Measurements from ENCODE around the gene MTG2.

Gene MTG2

DNA sequence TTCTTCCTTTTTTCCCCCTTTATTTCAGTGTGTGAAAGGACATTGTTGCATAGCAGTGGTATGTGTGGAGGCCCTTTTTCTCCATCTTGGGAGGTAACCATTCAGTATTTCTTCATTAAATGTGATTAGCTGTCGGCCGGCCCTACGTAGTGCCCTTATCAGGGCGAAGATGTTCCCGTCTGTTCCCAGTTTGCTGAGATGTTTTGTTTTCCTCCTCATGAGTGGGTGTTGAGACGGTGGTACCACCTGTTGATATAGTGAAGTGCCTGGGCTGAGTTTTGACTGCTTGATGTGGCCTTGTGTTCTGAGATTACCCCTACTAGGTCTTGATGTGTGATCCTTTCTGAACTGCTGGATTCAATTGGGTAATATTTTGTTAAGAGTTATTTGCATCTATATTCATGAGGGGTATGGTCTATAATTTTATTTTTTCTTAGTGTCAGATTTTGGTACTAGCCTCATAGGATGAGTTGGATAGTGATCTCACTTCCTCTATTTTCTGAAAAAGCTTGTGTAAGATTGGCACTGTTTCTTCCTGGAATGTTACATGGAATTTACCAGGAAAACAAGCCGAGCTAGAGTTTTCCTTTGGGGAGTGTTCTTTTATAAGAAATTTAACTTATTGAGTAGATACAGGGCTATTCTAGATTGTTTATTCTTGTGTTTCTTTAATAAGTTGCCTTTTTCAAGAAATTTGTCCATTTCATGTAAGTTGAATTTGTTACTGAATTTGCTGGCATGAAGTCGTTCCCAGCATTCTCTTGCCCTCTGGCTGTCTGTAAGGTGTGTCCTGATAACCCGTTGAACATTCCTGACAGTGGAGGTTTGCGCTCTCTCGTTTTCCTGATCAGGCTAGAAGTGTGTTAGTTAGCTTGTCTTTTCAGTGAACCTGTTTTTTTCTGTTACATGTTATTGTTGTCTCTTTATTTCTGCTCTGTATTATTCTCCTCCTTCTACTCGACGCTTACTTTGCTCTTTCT is 4.3 kb downstream of the MTG2 start:
- DNase-seq: no peak

DNA sequence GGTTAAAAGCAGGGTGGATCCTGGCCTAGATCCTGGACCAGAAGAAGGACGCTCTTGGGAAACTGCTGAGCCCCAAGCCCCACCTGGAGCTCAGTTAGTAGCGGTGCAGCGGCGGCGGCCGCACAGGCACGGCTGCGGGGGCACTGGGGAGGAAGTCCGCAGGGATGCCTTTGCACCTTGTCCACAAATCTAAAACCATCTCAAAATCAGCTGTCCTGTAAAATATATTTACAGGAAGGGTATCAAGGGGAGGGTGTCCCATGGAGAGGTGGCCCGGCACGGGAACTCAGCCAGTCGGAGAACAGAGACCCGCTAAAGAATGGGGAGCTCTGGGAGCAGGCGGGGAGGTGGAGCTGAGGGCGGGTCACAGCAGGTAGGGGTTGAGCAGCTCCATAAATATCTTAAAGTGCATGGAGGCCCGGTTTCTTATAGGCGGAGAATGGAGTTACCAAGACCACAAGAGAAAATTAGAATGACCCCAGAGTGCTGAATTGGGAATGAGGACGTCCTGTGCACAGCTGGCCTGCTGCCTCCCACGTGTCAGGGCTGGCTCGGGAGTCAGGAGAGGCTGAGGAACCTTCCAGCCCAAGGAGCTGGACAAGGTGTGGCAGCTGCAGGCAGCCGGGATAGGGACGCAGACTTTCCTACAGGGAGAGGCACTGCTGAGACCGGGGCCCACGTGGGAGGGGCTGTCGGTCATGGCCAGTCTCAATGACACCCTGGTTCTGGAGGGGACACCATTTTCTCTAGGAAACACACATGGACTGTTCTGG is 8.0 kb downstream of the MTG2 start:
- no peak for DNase-seq

DNA sequence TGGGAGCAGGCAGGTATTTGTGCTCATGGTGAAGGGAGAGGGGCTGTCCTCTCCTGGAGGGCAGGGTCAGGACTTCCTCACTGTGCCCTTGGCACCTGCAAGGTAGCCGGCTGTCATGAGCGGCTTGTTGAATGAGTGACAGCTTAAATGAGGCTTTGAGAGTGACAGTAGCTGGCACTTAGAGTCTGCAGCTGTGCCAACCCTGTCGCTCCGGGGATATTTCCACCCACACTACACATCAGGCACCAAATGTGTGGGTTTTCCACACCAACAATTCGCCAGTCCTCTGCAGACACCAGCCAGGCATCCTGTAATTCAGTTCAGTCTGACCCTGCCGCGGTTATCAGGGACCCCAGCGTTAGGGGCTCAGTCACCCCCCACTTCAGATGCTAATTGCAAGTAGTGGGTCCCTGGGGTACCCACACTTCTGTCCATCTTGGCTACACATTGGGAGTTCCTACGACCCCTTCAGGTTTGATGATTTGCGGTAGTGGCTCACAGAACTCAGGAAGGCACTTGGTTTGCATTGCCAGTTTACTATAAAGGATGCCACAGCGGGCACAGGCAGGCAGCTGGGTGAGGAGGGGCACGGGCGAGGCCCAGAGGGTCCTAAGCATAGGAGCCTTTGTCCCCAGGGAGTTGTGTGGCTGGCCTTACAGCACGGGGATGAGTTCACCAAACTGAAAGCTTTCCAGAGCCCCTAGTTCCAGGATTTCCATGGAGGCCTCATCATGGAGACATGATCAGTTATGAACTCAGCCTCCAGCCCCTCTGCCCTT is 9.1 kb downstream of the MTG2 start:
- no peak for DNase-seq

DNA sequence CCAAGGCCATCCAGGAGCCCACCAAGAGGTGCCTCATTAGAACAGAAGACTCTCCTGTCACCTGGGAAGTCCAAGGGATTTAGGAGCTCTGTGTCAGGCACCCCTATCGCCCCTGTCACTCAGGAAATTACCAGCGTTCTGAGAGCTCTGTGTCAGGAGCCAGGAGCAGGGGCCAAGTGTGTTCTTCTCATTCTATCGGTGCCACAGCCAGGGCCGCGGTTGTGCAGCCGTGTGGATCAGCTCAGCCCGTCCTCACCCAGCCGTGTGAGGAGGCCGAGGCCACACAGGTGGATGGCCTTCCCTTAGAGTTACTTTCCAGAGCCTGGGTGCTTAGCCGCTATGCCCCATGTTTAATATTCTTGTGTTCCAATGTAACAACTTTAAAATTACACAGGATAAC is 9.8 kb downstream of the MTG2 start:
- DNase-seq: no peak

DNA sequence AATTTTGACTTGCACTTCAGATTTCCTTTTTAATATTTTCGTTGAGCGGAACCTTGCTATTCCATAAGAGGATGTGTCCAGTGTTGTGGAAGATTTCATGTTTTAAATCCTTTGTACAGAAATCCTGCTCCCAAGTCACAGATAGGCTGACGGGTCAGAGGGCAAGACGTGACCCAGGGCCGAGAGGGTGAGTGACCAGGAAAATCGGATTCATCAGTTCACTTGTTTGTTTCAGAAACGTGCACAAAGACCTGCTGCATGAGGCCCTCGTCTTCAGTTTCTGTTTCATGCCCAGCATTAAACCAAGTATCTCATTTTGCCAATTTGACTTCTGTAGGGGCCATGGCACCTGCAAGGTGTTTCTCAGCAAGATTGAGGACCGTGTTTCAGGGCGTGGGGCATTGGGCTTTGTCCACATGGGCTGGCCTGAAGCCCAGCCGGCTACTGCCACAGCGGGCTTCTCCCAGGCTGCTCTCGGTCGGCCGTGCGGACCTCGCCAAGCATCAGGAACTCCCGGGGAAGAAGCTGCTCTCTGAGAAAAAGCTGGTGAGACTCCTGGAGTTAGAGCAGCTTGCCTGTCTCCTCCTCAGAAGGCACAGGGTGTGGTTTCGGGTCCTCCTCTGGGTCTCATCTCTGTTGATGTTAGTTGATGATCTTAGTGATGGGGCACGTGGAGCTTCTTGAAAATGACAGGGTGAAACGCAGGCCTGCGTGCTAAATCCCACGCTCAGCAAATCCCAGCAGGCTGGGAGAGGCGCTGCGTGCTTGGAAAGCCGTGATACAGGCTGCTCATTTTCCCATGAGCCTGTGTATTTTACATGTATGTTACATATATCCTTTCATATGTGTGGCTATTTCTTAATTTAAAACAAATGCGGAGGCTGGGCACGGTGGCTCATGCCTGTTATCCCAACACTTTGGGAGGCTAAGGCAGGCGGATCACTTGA is 10.5 kb downstream of the MTG2 start:
- no peak for DNase-seq

DNA sequence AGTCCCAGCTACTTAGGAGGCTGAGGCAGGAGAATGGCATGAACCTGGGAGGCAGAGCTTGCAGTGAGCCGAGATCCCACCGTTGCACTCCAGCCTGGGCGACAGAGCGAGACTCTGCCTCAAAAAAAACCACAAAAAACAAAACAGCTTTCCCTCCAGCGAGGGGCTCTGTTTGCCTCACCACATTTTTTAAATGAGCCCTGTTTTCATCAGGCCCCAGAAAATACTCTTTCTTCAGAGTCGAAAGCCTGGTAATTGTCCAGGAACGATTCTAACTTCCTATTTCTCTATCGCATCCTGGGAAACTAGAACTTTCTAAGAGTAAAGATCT is 12.2 kb downstream of the MTG2 start:
- no peak for DNase-seq

DNA sequence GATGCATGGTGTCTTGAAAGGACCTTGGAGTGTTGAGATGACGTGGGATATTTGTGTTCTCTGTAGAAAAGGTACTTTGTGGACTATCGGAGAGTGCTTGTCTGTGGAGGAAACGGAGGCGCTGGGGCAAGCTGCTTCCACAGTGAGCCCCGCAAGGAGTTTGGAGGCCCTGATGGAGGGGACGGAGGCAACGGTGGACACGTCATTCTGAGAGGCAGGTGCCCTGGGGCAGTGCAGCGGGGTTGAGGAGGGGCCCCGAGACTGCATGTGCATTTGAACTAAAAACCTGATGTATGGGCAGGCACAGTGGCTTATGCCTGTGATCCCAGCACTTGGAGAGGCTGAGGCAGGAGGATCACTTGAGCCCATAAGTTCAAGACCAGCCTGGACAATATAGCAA is 12.9 kb downstream of the MTG2 start:
- no peak for DNase-seq

DNA sequence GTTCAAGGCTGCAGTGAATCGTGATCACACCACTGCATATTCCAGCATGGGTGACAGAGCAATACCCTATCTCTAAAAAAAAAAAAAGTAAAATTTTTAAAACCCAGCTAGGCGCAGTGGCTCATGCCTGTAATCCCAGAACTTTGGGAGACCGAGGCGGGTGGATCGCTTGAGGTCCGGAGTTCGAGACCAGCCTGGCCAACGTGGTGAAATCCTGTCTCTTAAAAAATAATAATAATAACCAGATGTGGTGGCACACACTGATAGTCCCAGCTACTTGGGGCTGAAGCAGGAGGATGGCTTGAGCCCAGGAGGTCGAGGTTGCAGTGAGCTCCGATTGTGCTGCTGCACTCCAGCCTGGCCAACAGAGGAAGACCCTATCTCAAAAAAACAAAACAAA is 13.5 kb downstream of the MTG2 start:
- no peak for DNase-seq

DNA sequence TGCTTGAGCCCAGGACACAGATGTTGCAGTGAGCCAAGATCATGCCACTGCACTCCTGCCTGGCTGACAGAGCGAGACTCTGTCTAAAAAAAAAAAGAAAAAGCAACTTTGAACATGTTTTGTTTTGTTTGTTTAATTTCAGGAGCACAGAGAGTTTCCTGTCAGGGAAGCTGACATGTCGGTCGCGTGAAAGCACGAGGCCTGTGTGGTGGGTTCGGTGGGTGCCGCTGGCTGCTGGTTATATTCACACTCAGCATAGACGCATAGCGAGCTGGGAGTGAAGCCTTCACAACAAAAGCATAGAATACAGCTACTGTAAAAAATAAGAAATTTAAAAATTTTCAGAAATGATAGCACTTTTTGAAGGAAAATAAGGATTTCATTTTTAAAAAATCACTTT is 14.5 kb downstream of the MTG2 start:
- no peak for DNase-seq

DNA sequence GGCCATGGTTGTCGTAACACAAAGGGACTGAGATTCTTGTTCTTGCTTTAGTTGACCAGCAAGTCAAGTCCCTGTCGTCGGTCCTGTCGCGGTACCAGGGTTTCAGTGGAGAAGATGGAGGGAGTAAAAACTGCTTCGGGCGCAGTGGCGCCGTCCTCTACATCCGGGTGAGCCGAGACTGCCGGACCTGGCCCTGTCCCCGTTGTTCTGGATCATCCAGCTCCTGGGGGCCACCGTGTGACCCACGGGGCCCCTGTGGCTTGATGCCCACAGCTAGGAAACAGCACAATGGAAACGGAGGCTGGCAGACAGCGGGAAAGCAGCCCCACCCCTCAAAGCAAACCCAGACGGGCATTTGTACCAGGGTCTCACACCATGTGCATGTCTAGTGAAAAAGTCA is 15.0 kb downstream of the MTG2 start:
- DNase-seq: no peak

DNA sequence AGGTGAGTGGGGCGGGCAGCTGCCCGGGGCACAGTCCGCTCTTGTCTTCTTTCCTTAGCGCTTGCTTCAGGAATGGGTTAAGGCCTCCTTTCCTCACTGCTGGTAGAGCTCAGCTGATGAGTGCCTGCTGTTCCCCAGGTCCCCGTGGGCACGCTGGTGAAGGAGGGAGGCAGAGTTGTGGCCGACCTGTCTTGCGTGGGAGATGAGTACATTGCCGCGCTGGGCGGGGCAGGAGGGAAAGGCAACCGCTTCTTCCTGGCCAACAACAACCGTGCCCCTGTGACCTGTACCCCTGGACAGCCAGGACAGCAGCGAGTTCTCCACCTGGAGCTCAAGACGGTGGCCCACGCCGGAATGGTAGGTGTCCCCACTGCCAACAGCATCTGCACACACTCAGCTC is 15.7 kb downstream of the MTG2 start:
- no peak for DNase-seq

DNA sequence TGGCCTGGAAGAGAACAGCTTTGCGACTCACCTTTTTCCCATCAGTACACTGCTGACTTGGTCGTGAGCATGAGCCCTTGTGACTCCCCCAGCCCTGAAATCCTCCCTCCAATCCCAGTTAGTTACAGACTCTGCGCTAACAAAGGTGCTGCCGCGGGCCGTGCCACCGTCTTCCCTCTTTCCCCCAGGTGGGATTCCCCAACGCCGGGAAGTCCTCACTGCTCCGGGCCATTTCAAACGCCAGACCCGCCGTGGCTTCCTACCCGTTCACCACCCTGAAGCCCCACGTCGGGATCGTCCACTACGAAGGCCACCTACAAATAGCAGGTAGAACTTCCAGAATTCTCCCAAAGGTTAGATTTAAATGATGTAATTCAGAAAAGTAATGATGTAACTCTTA is 16.1 kb downstream of the MTG2 start:
- DNase-seq: no peak

DNA sequence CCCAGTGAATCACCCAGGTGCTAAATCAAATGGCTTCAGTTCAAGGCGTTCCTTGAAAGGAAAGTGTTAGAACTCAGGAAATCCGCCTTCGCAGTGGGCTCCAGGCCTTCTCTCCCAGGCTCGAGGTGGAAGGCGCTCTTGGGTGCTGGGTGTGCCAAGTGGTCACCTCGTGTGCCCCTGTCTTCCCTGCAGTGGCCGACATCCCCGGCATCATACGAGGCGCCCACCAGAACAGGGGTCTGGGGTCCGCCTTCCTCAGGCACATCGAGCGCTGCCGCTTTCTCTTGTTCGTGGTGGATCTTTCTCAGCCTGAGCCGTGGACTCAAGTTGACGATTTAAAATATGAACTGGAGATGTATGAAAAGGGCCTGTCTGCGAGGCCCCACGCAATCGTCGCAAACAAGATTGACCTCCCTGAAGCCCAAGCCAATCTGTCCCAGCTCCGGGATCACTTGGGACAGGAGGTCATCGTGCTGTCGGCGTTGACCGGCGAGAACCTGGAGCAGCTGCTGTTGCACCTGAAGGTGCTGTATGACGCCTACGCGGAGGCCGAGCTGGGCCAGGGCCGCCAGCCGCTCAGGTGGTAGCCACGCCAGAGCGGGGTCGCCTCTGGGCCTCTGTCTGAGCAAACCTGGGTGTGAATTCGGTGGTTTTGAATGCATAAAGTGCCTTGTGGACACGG is 17.8 kb downstream of the MTG2 start:
- no peak for DNase-seq

DNA sequence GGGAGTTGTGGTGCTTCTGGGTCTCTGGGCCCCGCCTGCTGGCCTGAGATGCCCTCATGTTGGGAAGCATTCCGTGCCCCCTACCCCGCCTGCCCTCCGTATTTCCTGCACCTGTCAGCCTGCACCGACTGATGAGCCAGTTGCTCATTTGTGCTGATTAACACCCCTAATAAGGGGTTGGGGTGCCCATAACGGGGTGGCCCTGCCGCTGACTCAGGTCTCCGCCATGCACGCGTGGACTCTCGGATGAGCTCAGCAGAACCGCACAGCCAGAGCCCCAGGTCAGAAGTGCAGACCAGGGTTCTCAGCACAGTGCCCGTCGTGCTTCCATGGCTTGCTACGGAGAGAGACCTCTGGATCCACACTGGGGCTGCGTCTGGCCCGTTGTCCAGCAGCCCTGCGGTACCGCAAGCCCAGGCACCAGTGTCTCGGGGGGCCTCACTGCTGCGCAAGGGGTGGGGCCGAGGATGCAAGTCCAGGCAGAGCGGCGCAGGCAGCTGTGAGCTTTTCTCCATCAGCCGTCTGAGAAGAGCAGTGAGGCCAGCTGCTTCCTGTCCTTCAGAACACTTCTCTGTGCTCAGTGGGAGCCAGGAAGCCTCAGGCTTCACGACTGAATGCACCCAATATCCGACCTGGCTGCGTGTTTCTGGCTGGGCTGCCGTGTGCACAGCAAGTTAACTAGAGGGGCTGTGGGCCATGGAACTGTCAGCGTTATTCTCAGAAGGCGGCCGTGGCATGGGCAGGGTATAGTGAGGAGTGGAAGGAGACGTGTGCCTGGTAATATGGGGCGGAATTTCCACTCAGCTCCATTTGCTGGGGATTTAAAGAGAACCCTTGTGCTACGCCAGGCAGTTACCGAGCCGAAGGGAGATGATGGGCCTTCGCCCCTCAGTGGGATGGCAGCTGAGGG is 18.6 kb downstream of the MTG2 start:
- no peak for DNase-seq

DNA sequence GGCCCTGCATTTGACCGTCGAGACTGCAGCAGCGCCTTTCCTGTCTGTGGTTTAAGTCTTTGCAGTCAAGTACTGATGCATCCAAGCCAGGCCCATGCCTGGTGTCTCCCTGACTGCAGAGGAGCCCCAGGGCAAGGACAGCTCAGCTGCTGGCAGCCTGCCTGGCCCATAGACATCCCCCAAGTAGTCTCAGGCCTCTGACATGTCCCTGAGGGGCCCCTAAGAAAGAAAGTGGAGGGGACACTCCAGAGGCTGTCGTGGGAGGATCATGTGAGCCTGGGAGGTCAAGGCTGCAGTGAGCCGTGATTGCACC is 19.2 kb downstream of the MTG2 start:
- no peak for DNase-seq

DNA sequence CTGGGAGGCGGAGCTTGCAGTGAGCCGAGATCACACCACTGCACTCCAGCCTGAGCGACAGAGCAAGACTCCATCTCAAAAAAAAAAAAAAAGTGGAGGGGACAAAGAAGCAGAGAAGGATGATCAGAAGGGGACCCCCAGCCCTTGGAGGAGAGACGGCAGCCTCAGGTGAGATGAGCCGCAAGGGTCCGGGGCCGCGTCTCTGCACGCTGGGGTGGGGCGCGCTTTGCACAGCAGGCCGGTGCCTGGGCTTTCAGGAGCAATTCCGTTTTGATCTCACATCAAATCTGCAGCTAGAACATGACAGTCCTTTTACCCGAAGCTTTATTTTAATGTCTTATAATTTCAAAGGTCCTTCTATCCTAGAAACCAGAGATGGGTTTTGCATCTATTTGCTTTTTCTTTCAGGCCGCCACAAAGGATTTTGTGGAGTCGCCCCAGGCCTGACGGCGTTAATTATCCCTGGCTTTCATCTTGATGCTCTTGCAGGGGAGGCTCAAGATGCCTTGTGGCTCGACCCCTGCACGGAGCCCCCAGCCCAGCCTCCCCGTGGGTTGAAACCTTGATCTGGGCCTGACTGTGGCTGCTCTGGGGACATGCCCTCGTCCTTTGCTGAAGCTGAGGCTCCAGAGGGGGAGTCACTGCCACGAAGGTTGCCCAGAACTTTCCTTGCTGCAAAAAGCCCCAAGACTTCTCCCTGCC is 20.0 kb downstream of the MTG2 start:
- DNase-seq: no peak

DNA sequence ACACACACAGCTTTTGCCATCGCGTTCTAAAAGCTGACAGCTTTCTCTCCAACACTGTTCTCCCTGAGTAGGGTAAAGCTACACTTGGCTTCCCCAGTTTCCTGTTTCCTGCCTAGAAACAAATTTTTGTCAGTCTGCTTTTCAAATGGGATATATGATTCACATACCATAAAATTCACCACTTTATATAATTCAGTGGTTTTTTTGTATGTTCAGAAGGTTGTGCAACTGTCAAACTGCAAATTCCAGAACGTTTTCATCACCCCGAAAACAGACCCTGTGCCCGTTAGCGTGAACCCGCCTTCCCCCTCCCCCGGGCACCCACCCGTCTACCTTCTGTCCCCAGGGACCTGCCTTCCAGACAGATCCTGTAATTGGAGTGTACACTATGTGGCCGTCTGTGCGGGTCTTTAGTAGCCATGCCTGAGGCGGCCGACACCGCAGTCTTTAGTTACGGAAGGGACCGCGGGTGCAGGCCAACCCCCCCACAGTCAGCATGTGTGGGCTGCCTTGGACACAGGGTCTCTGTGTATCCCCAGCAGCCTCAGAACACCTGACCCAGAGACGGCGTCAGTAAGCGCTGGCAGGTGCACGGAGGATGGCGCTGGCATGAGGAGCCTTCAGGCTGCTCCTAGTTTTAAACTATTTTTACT is 20.7 kb downstream of the MTG2 start:
- no peak for DNase-seq

DNA sequence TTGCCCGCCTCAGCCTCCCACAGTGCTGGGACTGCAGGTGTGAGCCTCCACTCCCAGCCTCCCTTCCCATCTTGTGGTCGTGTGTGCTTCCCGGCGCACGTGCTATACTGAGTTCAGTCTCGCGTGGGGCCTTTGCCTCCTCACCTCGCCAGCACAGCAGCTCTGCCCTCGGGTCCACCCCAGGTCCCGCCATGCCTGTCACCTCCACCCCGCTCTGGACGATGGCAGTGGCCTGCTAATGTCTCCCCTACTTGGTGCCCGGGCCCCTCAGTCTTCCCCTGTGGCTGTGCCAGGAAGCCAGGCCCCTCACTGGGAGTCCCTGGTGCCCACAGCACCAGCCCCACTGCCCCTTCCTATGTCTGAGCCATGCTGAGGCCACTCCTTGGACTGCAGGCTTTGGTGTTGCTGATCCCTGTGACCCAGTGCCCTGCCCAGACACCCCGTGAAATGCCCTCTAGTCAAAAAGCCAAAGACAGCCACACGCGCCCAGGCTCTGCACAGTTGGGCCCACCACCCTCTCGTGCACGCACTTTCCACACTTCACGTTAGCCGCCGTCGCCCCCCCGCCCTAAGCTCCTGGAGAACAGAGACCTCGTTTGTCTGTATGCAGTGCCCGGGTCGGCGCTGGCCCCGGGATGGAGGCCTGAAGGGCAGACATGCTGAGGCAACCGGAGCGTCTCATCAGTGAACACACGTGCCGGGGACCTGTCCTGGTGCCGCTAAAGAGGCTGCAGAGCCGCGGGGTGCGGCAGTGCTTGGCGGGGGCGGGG is 23.0 kb downstream of the MTG2 start:
- no peak for DNase-seq

DNA sequence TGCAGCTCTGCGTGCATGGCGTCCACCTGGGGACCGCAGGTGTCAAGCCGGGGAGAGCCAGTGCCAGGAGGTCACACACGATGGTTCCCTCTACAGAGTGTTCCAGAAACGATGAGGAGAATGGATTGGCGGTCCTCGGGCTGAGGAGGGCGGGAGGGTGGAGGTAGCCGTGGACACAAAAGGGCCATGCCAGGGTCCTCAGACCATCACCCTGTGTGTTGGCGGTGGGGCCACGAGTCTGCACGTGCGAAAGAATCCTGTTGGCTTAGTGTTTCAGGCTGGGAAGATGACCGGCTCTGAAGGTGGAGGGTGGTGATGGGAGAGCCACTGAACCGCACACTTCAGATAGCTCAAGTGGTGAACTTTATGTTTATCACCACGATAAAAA is 23.6 kb downstream of the MTG2 start:
- no peak for DNase-seq

Data from 8988T (cell line).